ENCODE measurements around the gene OARD1.

GRCh38 chr6:41100871-41101287 lies 28.7 kb upstream of the OARD1 start:
- TF ChIP-seq CTCF (IDR thresholded peaks at IDR 0.05) (no peak), POLR2A (IDR thresholded peaks at IDR 0.05) (no peak)
